ENCODE measurements around the gene AAK1. TPM values are rescaled to one million over a fixed set of nuclear protein-coding genes. Genes with fewer than 3 reads are reported as not detected.
"Not testable (repeated sequence)": the region's sequence is repeated elsewhere in the genome, so short reads cannot be mapped to it uniquely, and the experiment has no call there.

Gene AAK1
- polyA plus RNA-seq, 4 donors: 16.0 to 26.9 (median 20.8) TPM

GRCh38 chr2:69579536-69579935 is 64.0 kb downstream of the AAK1 start:
- no peak for DNase-seq (ENCODE audit: low read depth in 4 of 4, low spot score in 2 of 4)

GRCh38 chr2:69578198-69578540 is 65.4 kb downstream of the AAK1 start:
- DNase-seq (ENCODE audit: low read depth in 4 of 4, low spot score in 2 of 4): peak in 1 of 4 donors; percentile 23

- DNase-seq (ENCODE audit: low read depth in 4 of 4, low spot score in 2 of 4): peak in 1 of 4 donors; percentile 45
These were observed 65.9 kb downstream of the AAK1 start for GRCh38 chr2:69577467-69578197.

GRCh38 chr2:69576880-69577279 is 66.7 kb downstream of the AAK1 start:
- DNase-seq (ENCODE audit: low read depth in 4 of 4, low spot score in 2 of 4): no peak

- DNase-seq (ENCODE audit: low read depth in 4 of 4, low spot score in 2 of 4): no peak
These were observed 67.6 kb downstream of the AAK1 start for GRCh38 chr2:69575926-69576325.

- not testable (repeated sequence) for DNase-seq (ENCODE audit: low read depth in 4 of 4, low spot score in 2 of 4)
These were observed 68.2 kb downstream of the AAK1 start for GRCh38 chr2:69575371-69575770.

- no peak for DNase-seq (ENCODE audit: low read depth in 4 of 4, low spot score in 2 of 4)
These were observed 70.9 kb downstream of the AAK1 start for GRCh38 chr2:69572641-69573040.

- DNase-seq (ENCODE audit: low read depth in 4 of 4, low spot score in 2 of 4): no peak
These were observed 72.3 kb downstream of the AAK1 start for GRCh38 chr2:69571189-69571588.

- no peak for DNase-seq (ENCODE audit: low read depth in 4 of 4, low spot score in 2 of 4)
These were observed 73.1 kb downstream of the AAK1 start for GRCh38 chr2:69570474-69570873.

GRCh38 chr2:69567909-69568300 is 75.6 kb downstream of the AAK1 start:
- DNase-seq (ENCODE audit: low read depth in 4 of 4, low spot score in 2 of 4): no peak

- DNase-seq (ENCODE audit: low read depth in 4 of 4, low spot score in 2 of 4): no peak
These were observed 76.2 kb downstream of the AAK1 start for GRCh38 chr2:69567157-69567908.

GRCh38 chr2:69566669-69567068 is 76.9 kb downstream of the AAK1 start:
- no peak for DNase-seq (ENCODE audit: low read depth in 4 of 4, low spot score in 2 of 4)

GRCh38 chr2:69565431-69565839 is 78.1 kb downstream of the AAK1 start:
- no peak for DNase-seq (ENCODE audit: low read depth in 4 of 4, low spot score in 2 of 4)

GRCh38 chr2:69564604-69565003 is 78.9 kb downstream of the AAK1 start:
- no peak for DNase-seq (ENCODE audit: low read depth in 4 of 4, low spot score in 2 of 4)

- DNase-seq (ENCODE audit: low read depth in 4 of 4, low spot score in 2 of 4): no peak
These were observed 80.5 kb downstream of the AAK1 start for GRCh38 chr2:69563021-69563420.

GRCh38 chr2:69561101-69561500 is 82.4 kb downstream of the AAK1 start:
- DNase-seq (ENCODE audit: low read depth in 4 of 4, low spot score in 2 of 4): no peak

- DNase-seq (ENCODE audit: low read depth in 4 of 4, low spot score in 2 of 4): no peak
These were observed 83.4 kb downstream of the AAK1 start for GRCh38 chr2:69560147-69560482.

- DNase-seq (ENCODE audit: low read depth in 4 of 4, low spot score in 2 of 4): no peak
These were observed 83.9 kb downstream of the AAK1 start for GRCh38 chr2:69559442-69560146.

- DNase-seq (ENCODE audit: low read depth in 4 of 4, low spot score in 2 of 4): no peak
These were observed 87.5 kb downstream of the AAK1 start for GRCh38 chr2:69556008-69556407.

GRCh38 chr2:69554981-69555380 is 88.6 kb downstream of the AAK1 start:
- no peak for DNase-seq (ENCODE audit: low read depth in 4 of 4, low spot score in 2 of 4)

GRCh38 chr2:69554568-69554967 is 89.0 kb downstream of the AAK1 start:
- DNase-seq (ENCODE audit: low read depth in 4 of 4, low spot score in 2 of 4): no peak

- no peak for DNase-seq (ENCODE audit: low read depth in 4 of 4, low spot score in 2 of 4)
These were observed 89.5 kb downstream of the AAK1 start for GRCh38 chr2:69553991-69554390.

Data from left renal cortex interstitium (tissue), 4 donors.